GM18951 (cell line): Measurements from ENCODE around the gene HGFAC.
"Not testable (repeated sequence)": the region's sequence is repeated elsewhere in the genome, so short reads cannot be mapped to it uniquely, and the experiment has no call there.

Experiments
- POLR2A ChIP-seq: IDR thresholded peaks from 4 replicates; pipeline ENCODE4 v1.6.1; 2011; ENCODE audit warnings: mild to moderate bottlenecking; ENCODE audit not compliant: insufficient read length, insufficient read depth; ENCODE audit errors: extremely low read depth
- in situ Hi-C: fragments of 300-500 bp; cut with MboI; formaldehyde crosslinking; loops from one replicate; pipeline ENCODE4 v1.12.0; 2022; ENCODE audit warnings: low sequenced_read_pairs, mixed read lengths, inconsistent platforms; ENCODE audit not compliant: unreplicated experiment

Gene HGFAC

GRCh38 chr4:3406431-3406830 is 35.3 kb upstream of the HGFAC start:
- TF ChIP-seq POLR2A, result no peak
- in situ Hi-C loops, result no loop called here

GRCh38 chr4:3407171-3407771 is 34.5 kb upstream of the HGFAC start:
- in situ Hi-C loops, result no loop called here
- no peak for TF ChIP-seq POLR2A

DNA sequence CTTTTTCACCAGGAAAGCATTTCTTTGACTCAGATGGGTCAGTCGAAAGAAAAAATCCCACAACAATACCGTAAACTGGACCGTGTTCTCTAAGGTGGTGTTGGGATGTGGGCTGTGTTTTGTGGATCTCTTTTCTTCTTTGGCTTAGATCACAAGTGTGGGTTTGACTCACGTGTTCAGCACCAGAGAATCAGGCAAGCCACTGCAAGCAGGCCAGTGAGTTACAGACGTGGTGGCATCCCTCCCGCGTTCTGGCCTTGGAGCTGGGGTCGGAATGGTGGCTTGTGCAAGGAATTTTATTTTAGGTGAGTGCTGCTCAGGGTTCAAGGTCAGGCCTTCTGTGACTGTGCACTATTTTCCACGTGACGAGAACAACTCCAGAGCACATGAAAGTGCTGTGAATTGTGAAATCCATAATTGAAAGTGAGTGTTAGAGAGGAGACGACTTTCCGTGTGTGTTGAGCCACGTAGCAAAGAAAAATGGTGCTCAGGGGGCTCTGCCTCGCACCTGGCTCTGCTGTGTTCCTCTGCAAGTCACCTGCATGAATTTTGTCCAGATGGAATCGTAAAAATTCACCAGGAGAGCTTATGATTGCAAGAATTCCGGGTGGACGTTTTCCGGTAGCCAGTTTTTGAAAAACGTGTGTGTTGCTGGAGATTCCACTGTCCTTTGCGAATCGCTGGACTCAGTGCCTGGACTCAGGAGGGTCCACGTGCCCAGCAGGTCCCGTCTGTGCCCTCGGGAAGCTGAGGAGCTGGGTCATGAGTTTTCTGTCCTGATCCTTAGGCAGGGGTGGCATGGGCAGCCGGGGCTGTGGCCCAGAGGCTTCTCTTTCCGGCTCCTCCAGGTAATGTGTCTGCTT is 33.6 kb upstream of the HGFAC start:
- no peak for TF ChIP-seq POLR2A
- in situ Hi-C loops, result no loop called here

- in situ Hi-C loops, result no loop called here
- TF ChIP-seq POLR2A, result no peak
These were observed 32.9 kb upstream of the HGFAC start for GRCh38 chr4:3408793-3409330.

DNA sequence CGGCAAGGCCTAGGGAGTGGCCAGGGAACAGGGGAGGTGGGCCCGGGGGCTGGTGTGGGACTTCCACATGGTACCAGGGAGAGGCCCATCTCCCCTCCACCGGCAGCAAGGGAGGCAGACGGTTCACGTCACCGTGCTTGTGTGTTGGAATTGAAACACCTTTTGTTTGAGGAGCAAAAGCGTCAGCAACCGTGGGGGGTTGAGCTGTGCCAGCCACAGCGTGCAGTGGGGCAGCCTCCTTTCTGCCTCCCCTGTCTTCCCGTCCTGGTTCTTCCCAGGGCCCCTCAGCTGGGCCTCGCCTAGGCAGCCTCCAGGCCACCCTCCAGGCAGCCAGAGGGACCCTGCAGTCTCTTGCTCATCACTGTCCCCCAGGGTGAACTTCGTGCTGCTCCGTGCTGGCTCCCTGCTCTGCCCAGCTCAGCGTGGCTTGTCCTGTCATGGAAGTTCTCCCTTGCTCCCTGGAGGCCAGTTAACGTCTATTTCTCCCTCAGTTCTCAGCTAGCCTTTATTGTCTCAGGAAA is 32.1 kb upstream of the HGFAC start:
- in situ Hi-C loops, result no loop called here
- TF ChIP-seq POLR2A, result no peak

DNA sequence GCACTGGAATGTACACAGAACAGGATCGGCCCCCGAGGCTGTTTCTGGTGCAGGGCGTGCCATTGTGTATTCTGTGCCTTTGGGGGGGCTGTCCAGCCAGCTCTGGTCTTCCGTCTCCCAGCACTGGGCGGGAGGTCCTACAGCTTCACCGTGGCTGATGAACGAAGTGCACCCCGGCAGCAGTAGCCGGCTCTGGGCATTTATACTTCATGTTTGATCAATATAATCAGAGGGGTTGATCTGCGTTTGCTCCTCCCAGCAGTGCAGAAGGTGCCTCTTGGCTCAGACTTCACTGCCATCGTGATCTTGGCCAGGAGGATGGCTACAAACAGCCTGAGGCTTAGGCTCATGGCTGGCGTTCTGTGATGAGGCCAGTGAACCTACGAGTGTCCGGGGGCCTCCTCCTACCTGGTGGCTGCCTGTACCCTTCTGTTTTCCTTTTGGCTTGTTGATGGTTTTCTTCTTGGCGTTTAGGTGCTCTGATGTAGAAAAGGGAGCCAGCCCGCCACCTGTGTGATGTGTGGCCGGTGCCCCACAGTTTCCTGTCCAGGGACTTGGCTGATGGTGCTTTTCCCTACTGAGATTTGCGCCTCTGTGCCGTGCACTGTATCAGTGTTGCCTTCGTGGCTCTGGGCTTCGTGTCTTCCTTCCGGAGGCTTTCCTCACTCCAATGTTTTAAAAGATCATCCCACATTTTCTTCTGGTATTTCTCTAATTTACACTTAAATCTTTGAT is 31.2 kb upstream of the HGFAC start:
- no peak for TF ChIP-seq POLR2A
- in situ Hi-C loops, result no loop called here

- in situ Hi-C loops, result not testable (repeated sequence)
These were observed 30.6 kb upstream of the HGFAC start for GRCh38 chr4:3411190-3411589.

GRCh38 chr4:3411676-3412075 is 30.1 kb upstream of the HGFAC start:
- TF ChIP-seq POLR2A, result no peak
- in situ Hi-C loops, result no loop called here

DNA sequence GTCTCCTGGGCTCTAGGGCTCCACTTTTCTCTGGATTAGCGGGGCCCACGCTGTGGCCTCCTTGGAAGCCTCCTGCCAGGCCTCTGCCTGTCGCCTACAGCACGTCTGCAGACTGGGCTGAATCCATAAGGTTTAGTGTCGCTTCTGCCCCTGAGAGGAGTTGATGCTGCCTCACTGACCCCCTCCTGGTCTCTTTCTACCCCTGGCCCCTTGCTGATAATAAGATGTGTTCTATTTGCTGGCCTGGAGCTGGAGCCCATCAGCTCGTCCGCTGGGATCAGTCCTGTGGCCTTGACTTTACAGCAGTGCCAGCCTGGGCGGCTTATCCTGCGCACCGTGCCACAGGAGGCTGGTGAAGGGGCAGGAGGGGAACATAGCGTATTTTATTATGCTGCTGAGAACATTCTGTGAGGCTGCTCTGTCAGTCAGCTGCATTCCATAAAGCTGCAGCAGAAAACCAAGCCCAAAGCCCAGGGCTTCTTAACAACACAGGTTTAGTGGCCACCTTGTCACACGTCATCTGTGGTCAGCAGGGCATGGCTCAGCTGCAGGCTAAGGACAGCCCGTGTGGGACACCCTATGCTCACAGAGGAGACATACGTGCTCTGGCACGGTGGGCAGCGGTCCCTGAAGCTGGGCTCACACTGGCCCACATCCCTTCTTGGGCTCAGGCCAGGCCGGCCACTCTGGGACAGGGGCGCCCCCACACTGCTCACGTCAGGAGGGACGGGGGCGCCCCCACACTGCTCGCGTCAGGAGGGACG is 29.3 kb upstream of the HGFAC start:
- TF ChIP-seq POLR2A, result no peak
- in situ Hi-C loops, result no loop called here

DNA sequence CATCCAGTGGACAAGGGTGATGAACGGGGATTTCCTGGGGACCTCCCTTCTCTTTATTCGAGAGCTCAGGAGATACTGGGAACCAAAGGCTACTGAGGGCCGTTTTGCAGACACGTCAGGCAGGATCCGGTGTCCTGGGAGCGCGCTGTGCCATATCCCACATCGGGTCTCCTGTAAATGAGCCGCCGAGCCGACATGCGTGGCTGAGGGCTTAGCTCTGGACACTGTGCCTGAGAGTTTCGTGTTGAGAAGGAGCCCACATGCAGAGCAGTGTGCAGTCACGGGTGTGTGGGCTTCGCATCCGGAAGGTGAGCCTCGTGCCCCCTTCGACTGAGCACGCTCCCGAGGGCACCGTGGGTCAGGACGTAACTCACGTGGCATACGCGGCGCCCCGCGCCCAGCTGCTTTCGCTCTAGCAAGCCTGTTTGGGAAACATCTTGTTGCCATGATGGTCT is 28.5 kb upstream of the HGFAC start:
- in situ Hi-C loops, result no loop called here
- TF ChIP-seq POLR2A, result no peak

DNA sequence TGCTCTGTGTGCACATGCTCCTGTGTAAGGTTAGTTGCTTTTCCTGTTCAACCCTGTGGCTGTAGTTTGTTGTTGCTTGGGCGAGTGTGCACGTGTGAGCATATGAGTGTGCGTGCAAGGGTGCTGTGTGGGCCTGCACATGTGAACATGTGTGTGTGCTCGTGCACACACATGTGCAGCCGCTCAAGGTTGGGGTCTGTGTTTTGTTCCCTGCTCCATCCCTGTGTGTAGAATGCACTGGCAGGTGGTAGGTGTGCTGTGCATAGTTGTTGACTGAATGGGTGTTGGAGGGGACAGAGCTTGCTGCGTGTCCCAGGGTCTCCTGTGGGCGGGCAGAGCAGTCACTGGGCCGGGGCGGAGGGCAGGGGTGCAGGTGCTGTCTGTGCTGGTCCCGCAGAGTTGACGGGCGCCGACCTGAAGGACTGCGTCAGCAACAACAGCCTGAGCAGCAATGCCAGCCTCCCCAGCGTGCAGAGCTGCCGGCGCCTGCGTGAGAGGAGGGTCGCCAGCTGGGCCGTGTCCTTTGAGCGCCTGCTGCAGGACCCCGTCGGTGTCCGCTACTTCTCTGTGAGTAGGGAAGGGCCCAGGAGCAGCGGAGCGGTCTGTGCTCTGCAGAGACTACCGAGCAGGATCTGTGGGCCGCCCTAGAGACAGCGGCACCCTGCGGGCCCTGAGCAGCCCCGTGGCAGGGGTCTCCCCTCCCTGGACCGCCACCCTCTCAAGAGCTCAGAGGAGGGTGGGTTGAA is 27.9 kb upstream of the HGFAC start:
- no peak for TF ChIP-seq POLR2A

More for the DNA sequence above, 27.9 kb upstream of the HGFAC start:
- in situ Hi-C loops, result no loop called here
